ENCODE measurements around the gene LENG1. TPM values are rescaled to one million over a fixed set of nuclear protein-coding genes. Genes with fewer than 3 reads are reported as not detected.

LENG1 gene
- total RNA-seq, 1 experiment from 2014 or later: 11.2 TPM

DNA sequence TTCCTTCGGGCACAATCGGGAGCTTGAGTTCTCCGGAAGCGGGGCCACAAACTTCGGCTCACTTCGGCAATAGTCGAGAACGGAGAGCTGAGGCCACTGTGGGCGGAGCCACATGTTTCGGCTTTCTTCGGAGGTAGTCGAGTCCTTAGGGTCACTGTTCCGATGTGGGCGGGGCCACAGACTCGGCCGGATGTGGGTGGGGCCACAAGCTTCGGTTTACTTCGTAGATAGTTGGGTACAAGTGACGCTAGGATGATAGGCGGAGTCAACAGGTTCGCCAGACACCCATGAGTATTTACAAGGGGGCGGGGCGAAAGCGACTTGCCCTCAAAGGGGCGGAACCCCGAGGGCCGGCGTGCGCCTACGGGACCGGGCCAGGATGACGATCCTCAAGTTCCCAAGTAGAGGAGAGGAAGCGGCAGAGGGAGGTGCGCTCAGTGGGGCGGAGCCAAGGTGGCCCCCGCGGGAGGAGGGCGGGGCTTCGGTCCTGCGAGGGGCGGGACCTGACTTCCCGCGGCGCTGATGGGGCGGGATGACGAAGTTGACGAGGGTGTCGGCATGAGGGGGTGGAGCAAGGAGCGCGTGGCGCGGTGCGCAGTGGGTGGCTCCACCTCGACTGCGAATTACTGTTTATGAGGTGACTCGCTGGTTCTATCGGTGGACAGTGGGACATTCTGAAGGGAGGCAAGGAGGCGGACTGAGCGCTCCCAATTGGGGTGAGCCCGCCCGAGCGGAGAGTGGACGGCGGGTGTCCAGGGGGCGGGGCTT, 30.4 kb upstream of the LENG1 start:
- H3K27me3 ChIP-seq (ENCODE audit: control insufficient read depth, insufficient read depth, low read length): no peaks in the 10 kb centered on the region
- H3K9me3 ChIP-seq (ENCODE audit: control insufficient read depth, insufficient read depth, low read depth, low read length): no peaks in the 10 kb centered on the region
- peaks cover 13% of the 10 kb centered on the region for H3K36me3 ChIP-seq (ENCODE audit: control insufficient read depth, insufficient read depth, low read length)
- ChIA-PET CTCF (interaction anchor here (0.5 to 1.3 kb wide), 8 partner anchors 10 to 284 kb away, joined by 3 to 8 read pairs (median 4); no protein-coding TSS in a partner anchor), POLR2A (interaction anchor here (0.6 to 4.1 kb wide), 10 partner anchors 10 to 701 kb away, joined by 3 to 18 read pairs (median 5); partner anchors contain the start of genes CDC42EP5, RPS9 and TMC4)
- H3K4me3 ChIP-seq (ENCODE audit: low read depth in 2 of 2, low read length in 2 of 2): peak overlapping the region; percentile 74 to 87
- no TSS peak for BruUV-seq (replicated peaks)
- TF ChIP-seq TCF7L2 (IDR thresholded peaks at IDR 0.05; ENCODE audit: low read depth, low read length) (no peak), POLR2AphosphoS5 (IDR thresholded peaks at IDR 0.05; ENCODE audit: low read depth, low read length) (peak; percentile 76), SIN3A (IDR thresholded peaks at IDR 0.05; ENCODE audit: borderline replicate concordance, insufficient read depth, low read depth, low read length) (0 out of 2 replicates have a peak, but pooled peaks have one; percentile 74)
- TF ChIP-seq, protein P1, sequence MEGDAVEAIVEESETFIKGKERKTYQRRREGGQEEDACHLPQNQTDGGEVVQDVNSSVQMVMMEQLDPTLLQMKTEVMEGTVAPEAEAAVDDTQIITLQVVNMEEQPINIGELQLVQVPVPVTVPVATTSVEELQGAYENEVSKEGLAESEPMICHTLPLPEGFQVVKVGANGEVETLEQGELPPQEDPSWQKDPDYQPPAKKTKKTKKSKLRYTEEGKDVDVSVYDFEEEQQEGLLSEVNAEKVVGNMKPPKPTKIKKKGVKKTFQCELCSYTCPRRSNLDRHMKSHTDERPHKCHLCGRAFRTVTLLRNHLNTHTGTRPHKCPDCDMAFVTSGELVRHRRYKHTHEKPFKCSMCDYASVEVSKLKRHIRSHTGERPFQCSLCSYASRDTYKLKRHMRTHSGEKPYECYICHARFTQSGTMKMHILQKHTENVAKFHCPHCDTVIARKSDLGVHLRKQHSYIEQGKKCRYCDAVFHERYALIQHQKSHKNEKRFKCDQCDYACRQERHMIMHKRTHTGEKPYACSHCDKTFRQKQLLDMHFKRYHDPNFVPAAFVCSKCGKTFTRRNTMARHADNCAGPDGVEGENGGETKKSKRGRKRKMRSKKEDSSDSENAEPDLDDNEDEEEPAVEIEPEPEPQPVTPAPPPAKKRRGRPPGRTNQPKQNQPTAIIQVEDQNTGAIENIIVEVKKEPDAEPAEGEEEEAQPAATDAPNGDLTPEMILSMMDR (IDR thresholded peaks at IDR 0.05): no peak
- TF ChIP-seq, protein P2, sequence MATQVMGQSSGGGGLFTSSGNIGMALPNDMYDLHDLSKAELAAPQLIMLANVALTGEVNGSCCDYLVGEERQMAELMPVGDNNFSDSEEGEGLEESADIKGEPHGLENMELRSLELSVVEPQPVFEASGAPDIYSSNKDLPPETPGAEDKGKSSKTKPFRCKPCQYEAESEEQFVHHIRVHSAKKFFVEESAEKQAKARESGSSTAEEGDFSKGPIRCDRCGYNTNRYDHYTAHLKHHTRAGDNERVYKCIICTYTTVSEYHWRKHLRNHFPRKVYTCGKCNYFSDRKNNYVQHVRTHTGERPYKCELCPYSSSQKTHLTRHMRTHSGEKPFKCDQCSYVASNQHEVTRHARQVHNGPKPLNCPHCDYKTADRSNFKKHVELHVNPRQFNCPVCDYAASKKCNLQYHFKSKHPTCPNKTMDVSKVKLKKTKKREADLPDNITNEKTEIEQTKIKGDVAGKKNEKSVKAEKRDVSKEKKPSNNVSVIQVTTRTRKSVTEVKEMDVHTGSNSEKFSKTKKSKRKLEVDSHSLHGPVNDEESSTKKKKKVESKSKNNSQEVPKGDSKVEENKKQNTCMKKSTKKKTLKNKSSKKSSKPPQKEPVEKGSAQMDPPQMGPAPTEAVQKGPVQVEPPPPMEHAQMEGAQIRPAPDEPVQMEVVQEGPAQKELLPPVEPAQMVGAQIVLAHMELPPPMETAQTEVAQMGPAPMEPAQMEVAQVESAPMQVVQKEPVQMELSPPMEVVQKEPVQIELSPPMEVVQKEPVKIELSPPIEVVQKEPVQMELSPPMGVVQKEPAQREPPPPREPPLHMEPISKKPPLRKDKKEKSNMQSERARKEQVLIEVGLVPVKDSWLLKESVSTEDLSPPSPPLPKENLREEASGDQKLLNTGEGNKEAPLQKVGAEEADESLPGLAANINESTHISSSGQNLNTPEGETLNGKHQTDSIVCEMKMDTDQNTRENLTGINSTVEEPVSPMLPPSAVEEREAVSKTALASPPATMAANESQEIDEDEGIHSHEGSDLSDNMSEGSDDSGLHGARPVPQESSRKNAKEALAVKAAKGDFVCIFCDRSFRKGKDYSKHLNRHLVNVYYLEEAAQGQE (IDR thresholded peaks at IDR 0.05; ENCODE audit: insufficient read depth in 1 of 2, low read depth in 2 of 2, low read length in 1 of 2): no peak; a peak in 1 of 4 replicates
- H3K4me1 ChIP-seq (ENCODE audit: control insufficient read depth, insufficient read depth, low read length): peaks cover 13% of the 10 kb centered on the region; the same call in 1 of the 2 replicates
- peak overlapping the region; percentile 92 for H3K27ac ChIP-seq (ENCODE audit: low read length)
- intact Hi-C loops (cut with micrococcal nuclease; ENCODE audit: unreplicated experiment): no loop called here
- ATAC-seq (peak; percentile 74), DNase-seq (ENCODE audit: low read depth, low spot score) (peak; percentile 100)
- in situ Hi-C loops (cut with HindIII; ENCODE audit: low pct_unique_long_range_greater_than_20kb, low sequenced_read_pairs): no loop called here

DNA sequence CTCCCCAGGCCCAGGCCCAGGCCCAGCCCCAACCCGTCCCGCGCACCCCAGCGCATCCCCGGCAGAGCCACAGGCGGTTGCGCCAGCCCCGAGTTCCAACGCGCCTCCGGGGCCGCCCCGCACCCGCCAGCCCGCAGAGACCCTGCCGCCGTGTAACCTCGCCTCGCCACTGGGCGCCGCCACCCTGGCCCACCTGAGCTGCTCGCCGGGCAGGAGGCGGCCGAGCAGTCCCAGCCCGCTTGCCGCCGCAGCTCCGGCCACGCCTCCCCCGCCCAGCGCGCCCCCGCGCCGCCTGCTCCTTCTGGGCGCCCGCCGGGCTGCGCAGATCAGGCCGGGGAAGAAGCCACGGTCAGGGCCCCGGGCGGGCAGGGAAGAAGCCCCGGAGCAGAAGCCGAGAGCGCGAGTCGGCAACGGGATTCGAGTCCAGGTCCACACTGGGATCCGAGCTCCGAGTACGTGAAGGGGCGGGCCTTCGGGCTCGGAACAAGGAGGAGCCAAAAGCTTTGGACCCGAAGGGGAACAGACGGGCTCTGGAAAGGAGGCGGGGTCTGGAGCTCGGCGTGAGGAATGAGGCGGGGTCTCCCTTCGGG, 29.7 kb upstream of the LENG1 start, which contains the start of gene MBOAT7:
Gene MBOAT7 (minus strand): TSS at position 436 of the 590 bp plus-strand sequence. CDS start 1,072 bp downstream, outside the sequence.
- Histone ChIP-seq H3K27me3 (ENCODE audit: control insufficient read depth, insufficient read depth, low read length) (no peaks in the 10 kb centered on the region), H3K4me3 (ENCODE audit: low read depth in 2 of 2, low read length in 2 of 2) (peak within 1 kb of the TSS; percentile 74 to 87), H3K4me1 (ENCODE audit: control insufficient read depth, insufficient read depth, low read length) (peaks cover 13% of the 10 kb centered on the region; the same call in 1 of the 2 replicates), H3K9me3 (ENCODE audit: control insufficient read depth, insufficient read depth, low read depth, low read length) (no peaks in the 10 kb centered on the region), H3K27ac (ENCODE audit: low read length) (peak within 1 kb of the TSS; percentile 92), H3K36me3 (ENCODE audit: control insufficient read depth, insufficient read depth, low read length) (peaks cover 12% of the 10 kb centered on the region)
- ATAC-seq: peak; percentile 73
- TF ChIP-seq, protein P2 (IDR thresholded peaks at IDR 0.05; ENCODE audit: insufficient read depth in 1 of 2, low read depth in 2 of 2, low read length in 1 of 2): no peak
- TF ChIP-seq, protein P1 (IDR thresholded peaks at IDR 0.05): no peak
- TF ChIP-seq POLR2AphosphoS5 (IDR thresholded peaks at IDR 0.05; ENCODE audit: low read depth, low read length): peak; percentile 73; the same call in 1 of the 2 replicates
- no TSS peak for BruUV-seq (replicated peaks)
- in situ Hi-C loops (cut with HindIII; ENCODE audit: low pct_unique_long_range_greater_than_20kb, low sequenced_read_pairs) (no loop called here), intact Hi-C loops (cut with micrococcal nuclease; ENCODE audit: unreplicated experiment) (no loop called here)
- POLR2A ChIA-PET: interaction anchor here (0.6 to 4.1 kb wide), 8 partner anchors 11 to 702 kb away, joined by 3 to 18 read pairs (median 4); partner anchors contain the start of genes RPS9 and TMC4
- CTCF ChIA-PET: interaction anchor here (0.5 to 1.3 kb wide), 4 partner anchors 9 to 285 kb away, joined by 3 to 8 read pairs (median 4); no protein-coding TSS in a partner anchor
- DNase-seq (ENCODE audit: low read depth, low spot score): no peak
